HepG2 (cell line): Measurements from ENCODE around the gene VEGFA. TPM values are rescaled to one million over a fixed set of nuclear protein-coding genes. Genes with fewer than 3 reads are reported as not detected.

Experiments
- CAMTA2 ChIP-seq: sonication (generic); formaldehyde crosslinking; IDR thresholded peaks from 2 replicates; pipeline ENCODE4 v1.4.0; 2020; ENCODE audit warnings: mild to moderate bottlenecking, missing genetic modification reagents, borderline replicate concordance
- CEBPB ChIP-seq: IDR thresholded peaks from 2 replicates; pipeline ENCODE4 v1.6.1; 2011; ENCODE audit warnings: low read depth, low read length, improper control_type of control experiment, borderline replicate concordance
- HMG20B ChIP-seq: conservative IDR thresholded peaks from 2 replicates; pipeline ENCODE4 v1.6.1; 2016; ENCODE audit warnings: missing genetic modification reagents, missing compliant biosample characterization
- IRX3 ChIP-seq: sonication (generic); formaldehyde crosslinking; IDR thresholded peaks from 2 replicates; pipeline ENCODE4 v1.8.1; 2023; ENCODE audit warnings: mild to moderate bottlenecking, low read depth, missing genetic modification reagents, borderline replicate concordance
- MTF1 ChIP-seq: sonication (generic); formaldehyde crosslinking; IDR thresholded peaks from 2 replicates; pipeline ENCODE4 v1.5.0; 2020; ENCODE audit warnings: missing genetic modification reagents
- PHB2 ChIP-seq: fragments of 450-650 bp; IDR thresholded peaks from 2 replicates; pipeline ENCODE4 v1.6.1; 2018; ENCODE audit not compliant: partially characterized antibody
- RARG ChIP-seq: sonication (generic); formaldehyde crosslinking; IDR thresholded peaks from 2 replicates; pipeline ENCODE4 v1.4.0; 2020; ENCODE audit warnings: low read depth, mild to moderate bottlenecking, missing genetic modification reagents
- RFX5 ChIP-seq: IDR thresholded peaks from 2 replicates; pipeline ENCODE4 v1.6.1; 2011; ENCODE audit warnings: low read depth, low read length, improper control_type of control experiment
- SAFB2 ChIP-seq: sonication (generic); formaldehyde crosslinking; IDR thresholded peaks from 2 replicates; pipeline ENCODE4 v1.5.1; 2020; ENCODE audit warnings: missing genetic modification reagents, low read depth, mild to moderate bottlenecking, borderline replicate concordance
- SNAI1 ChIP-seq: sonication (generic); formaldehyde crosslinking; IDR thresholded peaks from 2 replicates; pipeline ENCODE4 v1.5.0; 2020; ENCODE audit warnings: mild to moderate bottlenecking, missing genetic modification reagents, borderline replicate concordance
- SUZ12 ChIP-seq: fragments of 150-350 bp; IDR thresholded peaks from 2 replicates; pipeline ENCODE4 v1.6.1; 2014; ENCODE audit warnings: low read depth, low read length
- TOE1 ChIP-seq: sonication (generic); formaldehyde crosslinking; IDR thresholded peaks from 2 replicates; pipeline ENCODE4 v1.4.0; 2020; ENCODE audit warnings: mild to moderate bottlenecking, missing genetic modification reagents
- TP53 ChIP-seq: sonication (generic); formaldehyde crosslinking; conservative IDR thresholded peaks from 2 replicates; pipeline ENCODE4 v1.4.0; 2020; ENCODE audit warnings: missing genetic modification reagents
- U2AF1 ChIP-seq: fragments of 200-400 bp; formaldehyde crosslinking; optimal IDR thresholded peaks from 2 replicates; pipeline ENCODE3; 2017; ENCODE audit warnings: mild to moderate bottlenecking, low read depth, low read length
- ZBTB38 ChIP-seq: sonication (generic); formaldehyde crosslinking; IDR thresholded peaks from 2 replicates; pipeline ENCODE4 v1.5.1; 2020; ENCODE audit warnings: mild to moderate bottlenecking, missing genetic modification reagents
- ZFYVE20 ChIP-seq: sonication (generic); formaldehyde crosslinking; IDR thresholded peaks from 2 replicates; pipeline ENCODE4 v1.8.0; 2023; ENCODE audit warnings: low read depth, mild to moderate bottlenecking, moderate library complexity, missing genetic modification reagents, borderline replicate concordance
- ZNF207 ChIP-seq: fragments of 450-650 bp; IDR thresholded peaks from 2 replicates; pipeline ENCODE4 v1.6.1; 2016; ENCODE audit warnings: antibody characterized with exemption, borderline replicate concordance
- ZNF30 ChIP-seq: sonication (generic); formaldehyde crosslinking; IDR thresholded peaks from 2 replicates; pipeline ENCODE4 v1.5.0; 2020; ENCODE audit warnings: mild to moderate bottlenecking, missing genetic modification reagents
- ZNF564 ChIP-seq: sonication (generic); formaldehyde crosslinking; IDR thresholded peaks from 2 replicates; pipeline ENCODE4 v1.8.1; 2023; ENCODE audit warnings: mild to moderate bottlenecking, missing genetic modification reagents
- ZNF772 ChIP-seq: sonication (generic); formaldehyde crosslinking; IDR thresholded peaks from 2 replicates; pipeline ENCODE4 v1.5.0; 2020; ENCODE audit warnings: mild to moderate bottlenecking, missing genetic modification reagents
- ZSCAN9 ChIP-seq: IDR thresholded peaks from 2 replicates; pipeline ENCODE4 v1.6.1; 2016; ENCODE audit warnings: borderline replicate concordance
- polyA plus RNA-seq, 8 experiments: library from polyadenylated mRNA; depleted of rRNA in 3 of 8; stranded (reverse) in 7 of 8; unstranded in 1 of 8; fragments of >200 nt; fragmentation: Illumina TruSeq in 4 of 8; extraction: Trizol in 4 of 8; gene quantifications; 2 replicates each; pipeline versions ENCODE4 v1.2.1 to v1.2.3, GENCODE V29; 2011 to 2016; ENCODE audit warnings: low read depth in 4 of 8, missing spikeins in 1 of 8, mixed read lengths in 1 of 8; ENCODE audit not compliant: insufficient read depth in 1 of 8
- total RNA-seq, 5 experiments: library from RNA; depleted of rRNA; stranded (reverse); fragments of >200 nt; fragmentation: Illumina TruSeq; extraction: Trizol; gene quantifications; 2 replicates each; pipeline ENCODE4 v1.2.3, GENCODE V29; 2016; ENCODE audit warnings: low read depth in 1 of 5
- TF ChIP-seq, protein P1 (sequence below): sonication (generic); formaldehyde crosslinking; IDR thresholded peaks from 2 replicates; pipeline ENCODE4 v1.5.1; 2020; ENCODE audit warnings: missing genetic modification reagents, mild to moderate bottlenecking, borderline replicate concordance
- TF ChIP-seq, protein P2 (sequence below): sonication (generic); formaldehyde crosslinking; IDR thresholded peaks from 2 replicates; pipeline ENCODE4 v1.5.0; 2020; ENCODE audit warnings: mild to moderate bottlenecking, missing genetic modification reagents, moderate library complexity
- TF ChIP-seq, protein P3 (sequence below): sonication (generic); formaldehyde crosslinking; IDR thresholded peaks from 2 replicates; pipeline ENCODE4 v1.5.0; 2020; ENCODE audit warnings: mild to moderate bottlenecking, missing genetic modification reagents
- TF ChIP-seq, protein P4 (sequence below): sonication (generic); formaldehyde crosslinking; IDR thresholded peaks from 2 replicates; pipeline ENCODE4 v1.8.0; 2022; ENCODE audit warnings: mild to moderate bottlenecking, missing genetic modification reagents; ENCODE audit not compliant: insufficient replicate concordance

VEGFA gene
- total and polyA plus RNA-seq, 2 of the 13 experiments (the other 11 are each of a cell fraction or from before 2014, with no cell fraction given), result 68.1 to 629 TPM

DNA sequence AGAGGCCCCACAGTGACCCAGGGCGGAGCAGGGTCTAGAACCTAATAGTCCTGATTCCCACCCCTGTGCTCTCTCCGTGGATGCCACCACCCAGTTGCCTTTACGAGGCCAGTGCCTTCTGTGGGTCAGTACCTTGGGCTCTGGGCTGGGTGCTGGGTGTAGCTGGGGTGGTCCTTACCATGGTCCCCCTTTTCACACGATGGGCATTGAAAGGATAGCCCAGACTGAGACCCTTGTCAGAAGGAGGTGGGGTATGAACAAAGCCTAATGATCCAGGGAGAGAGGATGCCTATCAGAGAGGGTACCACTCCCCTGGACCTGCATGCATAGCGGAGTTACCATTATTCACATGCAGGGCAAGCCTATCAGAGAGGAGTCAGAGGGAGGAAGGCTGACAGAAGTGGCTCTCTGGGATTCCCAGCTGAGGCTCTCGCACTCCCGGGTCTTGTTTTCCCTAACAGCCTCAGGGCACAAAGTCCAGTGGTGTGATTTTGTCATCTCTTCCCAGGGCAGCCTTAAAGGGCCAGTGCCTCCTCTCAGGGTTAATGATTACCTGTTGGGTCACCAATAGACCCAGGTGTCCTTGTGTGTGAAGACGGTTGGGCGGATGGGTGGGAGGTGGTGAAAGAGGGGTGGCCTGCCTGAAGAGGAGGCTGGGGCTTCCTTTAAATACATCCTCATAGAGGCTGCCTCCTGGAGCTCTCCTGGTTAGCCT lies 36.2 kb downstream of the VEGFA start (continued):
- TF ChIP-seq, protein P1, sequence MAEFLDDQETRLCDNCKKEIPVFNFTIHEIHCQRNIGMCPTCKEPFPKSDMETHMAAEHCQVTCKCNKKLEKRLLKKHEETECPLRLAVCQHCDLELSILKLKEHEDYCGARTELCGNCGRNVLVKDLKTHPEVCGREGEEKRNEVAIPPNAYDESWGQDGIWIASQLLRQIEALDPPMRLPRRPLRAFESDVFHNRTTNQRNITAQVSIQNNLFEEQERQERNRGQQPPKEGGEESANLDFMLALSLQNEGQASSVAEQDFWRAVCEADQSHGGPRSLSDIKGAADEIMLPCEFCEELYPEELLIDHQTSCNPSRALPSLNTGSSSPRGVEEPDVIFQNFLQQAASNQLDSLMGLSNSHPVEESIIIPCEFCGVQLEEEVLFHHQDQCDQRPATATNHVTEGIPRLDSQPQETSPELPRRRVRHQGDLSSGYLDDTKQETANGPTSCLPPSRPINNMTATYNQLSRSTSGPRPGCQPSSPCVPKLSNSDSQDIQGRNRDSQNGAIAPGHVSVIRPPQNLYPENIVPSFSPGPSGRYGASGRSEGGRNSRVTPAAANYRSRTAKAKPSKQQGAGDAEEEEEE (CRISPR knock-in tag), result no peak
- TF ChIP-seq CAMTA2 (no peak), RFX5 (no peak), SUZ12 (no peak), CEBPB (peak; percentile 85), SNAI1 (CRISPR knock-in tag) (no peak; the same call in 1 of the 2 replicates), RARG (CRISPR knock-in tag) (no peak), U2AF1 (no peak), ZNF207 (no peak), SAFB2 (no peak; the same call in 1 of the 2 replicates), ZNF564 (CRISPR knock-in tag) (no peak), PHB2 (no peak), IRX3 (no peak), ZNF772 (CRISPR knock-in tag) (peak; percentile 92; the same call in 1 of the 2 replicates), TOE1 (CRISPR knock-in tag) (no peak), ZBTB38 (no peak), ZNF30 (no peak), ZFYVE20 (CRISPR knock-in tag) (0 out of 2 replicates have a peak, but pooled peaks have one; percentile 60), MTF1 (CRISPR knock-in tag) (no peak), ZSCAN9 (peak; percentile 83; the same call in 1 of the 2 replicates), HMG20B (peak; percentile 82), TP53 (0 out of 2 replicates have a peak, but pooled peaks have one; percentile 58)
- TF ChIP-seq, protein P2, sequence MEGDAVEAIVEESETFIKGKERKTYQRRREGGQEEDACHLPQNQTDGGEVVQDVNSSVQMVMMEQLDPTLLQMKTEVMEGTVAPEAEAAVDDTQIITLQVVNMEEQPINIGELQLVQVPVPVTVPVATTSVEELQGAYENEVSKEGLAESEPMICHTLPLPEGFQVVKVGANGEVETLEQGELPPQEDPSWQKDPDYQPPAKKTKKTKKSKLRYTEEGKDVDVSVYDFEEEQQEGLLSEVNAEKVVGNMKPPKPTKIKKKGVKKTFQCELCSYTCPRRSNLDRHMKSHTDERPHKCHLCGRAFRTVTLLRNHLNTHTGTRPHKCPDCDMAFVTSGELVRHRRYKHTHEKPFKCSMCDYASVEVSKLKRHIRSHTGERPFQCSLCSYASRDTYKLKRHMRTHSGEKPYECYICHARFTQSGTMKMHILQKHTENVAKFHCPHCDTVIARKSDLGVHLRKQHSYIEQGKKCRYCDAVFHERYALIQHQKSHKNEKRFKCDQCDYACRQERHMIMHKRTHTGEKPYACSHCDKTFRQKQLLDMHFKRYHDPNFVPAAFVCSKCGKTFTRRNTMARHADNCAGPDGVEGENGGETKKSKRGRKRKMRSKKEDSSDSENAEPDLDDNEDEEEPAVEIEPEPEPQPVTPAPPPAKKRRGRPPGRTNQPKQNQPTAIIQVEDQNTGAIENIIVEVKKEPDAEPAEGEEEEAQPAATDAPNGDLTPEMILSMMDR (CRISPR knock-in tag), result no peak
- TF ChIP-seq, protein P3, sequence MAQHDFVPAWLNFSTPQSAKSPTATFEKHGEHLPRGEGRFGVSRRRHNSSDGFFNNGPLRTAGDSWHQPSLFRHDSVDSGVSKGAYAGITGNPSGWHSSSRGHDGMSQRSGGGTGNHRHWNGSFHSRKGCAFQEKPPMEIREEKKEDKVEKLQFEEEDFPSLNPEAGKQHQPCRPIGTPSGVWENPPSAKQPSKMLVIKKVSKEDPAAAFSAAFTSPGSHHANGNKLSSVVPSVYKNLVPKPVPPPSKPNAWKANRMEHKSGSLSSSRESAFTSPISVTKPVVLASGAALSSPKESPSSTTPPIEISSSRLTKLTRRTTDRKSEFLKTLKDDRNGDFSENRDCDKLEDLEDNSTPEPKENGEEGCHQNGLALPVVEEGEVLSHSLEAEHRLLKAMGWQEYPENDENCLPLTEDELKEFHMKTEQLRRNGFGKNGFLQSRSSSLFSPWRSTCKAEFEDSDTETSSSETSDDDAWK (CRISPR knock-in tag), result no peak
- TF ChIP-seq, protein P4, sequence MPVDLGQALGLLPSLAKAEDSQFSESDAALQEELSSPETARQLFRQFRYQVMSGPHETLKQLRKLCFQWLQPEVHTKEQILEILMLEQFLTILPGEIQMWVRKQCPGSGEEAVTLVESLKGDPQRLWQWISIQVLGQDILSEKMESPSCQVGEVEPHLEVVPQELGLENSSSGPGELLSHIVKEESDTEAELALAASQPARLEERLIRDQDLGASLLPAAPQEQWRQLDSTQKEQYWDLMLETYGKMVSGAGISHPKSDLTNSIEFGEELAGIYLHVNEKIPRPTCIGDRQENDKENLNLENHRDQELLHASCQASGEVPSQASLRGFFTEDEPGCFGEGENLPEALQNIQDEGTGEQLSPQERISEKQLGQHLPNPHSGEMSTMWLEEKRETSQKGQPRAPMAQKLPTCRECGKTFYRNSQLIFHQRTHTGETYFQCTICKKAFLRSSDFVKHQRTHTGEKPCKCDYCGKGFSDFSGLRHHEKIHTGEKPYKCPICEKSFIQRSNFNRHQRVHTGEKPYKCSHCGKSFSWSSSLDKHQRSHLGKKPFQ, result peak; percentile 93
